ENCODE results near the gene CRABP2. TPM values are rescaled to one million over a fixed set of nuclear protein-coding genes. Genes with fewer than 3 reads are reported as not detected.
A peak's percentile ranks its signal among the peaks of the same experiment; 100 is the strongest.

The CRABP2 gene
- polyA plus RNA-seq, 1 experiment, result 12.8 TPM

DNA sequence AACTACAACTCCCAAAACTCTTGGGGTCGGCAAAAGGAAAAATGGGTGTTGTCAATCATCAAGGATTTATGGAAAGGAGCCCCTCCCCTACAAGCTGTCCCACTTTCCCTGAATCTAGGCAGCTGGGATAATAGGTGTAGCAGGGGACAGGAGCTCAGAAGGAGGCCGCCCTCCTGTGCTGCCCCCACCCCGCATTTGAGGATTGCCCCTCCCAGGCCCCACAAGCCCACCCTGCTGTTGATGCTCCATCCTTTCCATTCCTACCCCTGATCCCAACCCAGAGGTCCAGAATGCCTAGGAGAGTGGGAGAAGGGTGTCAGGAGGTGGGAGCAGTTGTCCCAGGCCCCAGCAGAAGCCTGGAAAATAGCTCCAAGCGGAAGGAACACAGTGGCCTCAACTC lies 37.4 kb upstream of the CRABP2 start:
- ChIA-PET CTCF (interaction anchor here (1.0 to 1.6 kb wide), 3 partner anchors 17 to 149 kb away, joined by 3 to 4 read pairs (median 3); no protein-coding TSS in a partner anchor), POLR2A (interaction anchor here (3.1 kb wide), 1 partner anchor 10 kb away, joined by 26 read pairs; the partner anchor contains the start of gene HDGF)
- no peak overlapping the region for H3K4me3 ChIP-seq (ENCODE audit: low read depth, low read length)
- no peaks in the 10 kb centered on the region; the same call in 1 of the 2 replicates for H3K9me3 ChIP-seq (ENCODE audit: control insufficient read depth, insufficient read depth, low read length)
- no peaks in the 10 kb centered on the region for H3K27me3 ChIP-seq (ENCODE audit: control insufficient read depth, insufficient read depth, low read length)
- DNase-seq (ENCODE audit: low read depth, low spot score), result no peak
- TF ChIP-seq, protein P1, sequence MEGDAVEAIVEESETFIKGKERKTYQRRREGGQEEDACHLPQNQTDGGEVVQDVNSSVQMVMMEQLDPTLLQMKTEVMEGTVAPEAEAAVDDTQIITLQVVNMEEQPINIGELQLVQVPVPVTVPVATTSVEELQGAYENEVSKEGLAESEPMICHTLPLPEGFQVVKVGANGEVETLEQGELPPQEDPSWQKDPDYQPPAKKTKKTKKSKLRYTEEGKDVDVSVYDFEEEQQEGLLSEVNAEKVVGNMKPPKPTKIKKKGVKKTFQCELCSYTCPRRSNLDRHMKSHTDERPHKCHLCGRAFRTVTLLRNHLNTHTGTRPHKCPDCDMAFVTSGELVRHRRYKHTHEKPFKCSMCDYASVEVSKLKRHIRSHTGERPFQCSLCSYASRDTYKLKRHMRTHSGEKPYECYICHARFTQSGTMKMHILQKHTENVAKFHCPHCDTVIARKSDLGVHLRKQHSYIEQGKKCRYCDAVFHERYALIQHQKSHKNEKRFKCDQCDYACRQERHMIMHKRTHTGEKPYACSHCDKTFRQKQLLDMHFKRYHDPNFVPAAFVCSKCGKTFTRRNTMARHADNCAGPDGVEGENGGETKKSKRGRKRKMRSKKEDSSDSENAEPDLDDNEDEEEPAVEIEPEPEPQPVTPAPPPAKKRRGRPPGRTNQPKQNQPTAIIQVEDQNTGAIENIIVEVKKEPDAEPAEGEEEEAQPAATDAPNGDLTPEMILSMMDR (IDR thresholded peaks at IDR 0.05; ENCODE audit: low read depth, low read length), result no peak
- no peak overlapping the region for H3K27ac ChIP-seq (ENCODE audit: low read depth, low read length)

DNA sequence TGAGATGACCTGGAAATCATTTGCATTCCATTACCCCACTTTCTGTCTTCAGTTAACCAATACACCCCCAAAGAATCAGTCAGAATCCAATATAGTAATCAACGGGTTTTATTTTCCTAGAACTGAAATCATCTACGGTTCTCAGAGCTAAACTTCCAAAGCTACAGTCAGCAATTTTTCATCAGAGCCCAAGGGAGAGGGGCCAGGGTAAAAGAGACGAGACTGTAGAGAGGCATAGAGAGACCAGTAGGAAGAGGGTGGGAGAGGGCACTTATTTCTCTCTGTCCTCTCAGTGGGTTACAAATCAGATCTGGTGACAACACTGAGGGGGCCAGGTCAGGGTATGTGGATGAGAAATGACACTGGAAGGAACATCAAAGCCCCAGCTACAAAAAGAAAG lies 36.6 kb upstream of the CRABP2 start:
- H3K27ac ChIP-seq (ENCODE audit: low read depth, low read length), result no peak overlapping the region
- H3K9me3 ChIP-seq (ENCODE audit: control insufficient read depth, insufficient read depth, low read length), result no peaks in the 10 kb centered on the region; the same call in 1 of the 2 replicates
- DNase-seq (ENCODE audit: low read depth, low spot score), result no peak
- H3K27me3 ChIP-seq (ENCODE audit: control insufficient read depth, insufficient read depth, low read length), result no peaks in the 10 kb centered on the region
- TF ChIP-seq, protein P1 (IDR thresholded peaks at IDR 0.05; ENCODE audit: low read depth, low read length), result no peak
- ChIA-PET CTCF (interaction anchor here (1.0 to 1.6 kb wide), 4 partner anchors 16 to 150 kb away, joined by 3 to 4 read pairs (median 4); no protein-coding TSS in a partner anchor), POLR2A (interaction anchor here (1.8 to 3.1 kb wide), 2 partner anchors 10 to 25 kb away, joined by 17 to 26 read pairs; partner anchors contain the start of genes HDGF and PRCC)
- H3K4me3 ChIP-seq (ENCODE audit: low read depth, low read length), result no peak overlapping the region

DNA sequence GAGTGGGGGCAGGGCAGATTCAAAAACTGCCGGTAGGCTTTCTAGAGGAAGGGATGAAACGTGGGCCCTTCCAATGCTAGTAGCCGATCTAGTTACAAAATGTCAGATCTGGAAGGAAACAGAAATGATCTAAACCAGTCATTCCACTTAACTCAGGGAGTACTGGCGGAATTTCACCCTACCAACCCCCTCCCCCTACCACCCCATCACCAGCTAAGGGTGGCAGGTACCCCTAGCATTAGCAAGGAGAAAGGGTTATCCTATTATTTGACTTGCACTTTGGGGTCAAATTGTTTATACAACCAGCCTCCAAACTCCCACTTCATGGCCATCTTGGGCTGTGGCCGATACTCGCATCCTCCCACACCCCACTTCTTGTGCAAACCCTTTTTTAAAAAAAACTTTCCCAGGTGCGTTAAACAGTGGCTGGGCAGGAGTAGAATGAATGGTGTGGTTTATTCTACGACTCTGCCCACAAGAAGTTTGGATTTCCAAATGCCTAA lies 36.1 kb upstream of the CRABP2 start:
- TF ChIP-seq, protein P1 (IDR thresholded peaks at IDR 0.05; ENCODE audit: low read depth, low read length), result no peak
- ChIA-PET POLR2A (interaction anchor here (0.6 to 3.1 kb wide), 7 partner anchors 11 to 38 kb away, joined by 3 to 26 read pairs (median 7); partner anchors contain the start of genes HDGF, ISG20L2, METTL25B and PRCC), CTCF (interaction anchor here (0.8 to 1.6 kb wide), 6 partner anchors 15 to 186 kb away, joined by 3 to 13 read pairs (median 4); no protein-coding TSS in a partner anchor)
- no peaks in the 10 kb centered on the region; the same call in 1 of the 2 replicates for H3K9me3 ChIP-seq (ENCODE audit: control insufficient read depth, insufficient read depth, low read length)
- DNase-seq (ENCODE audit: low read depth, low spot score), result no peak
- peak overlapping the region; percentile 75 for H3K27ac ChIP-seq (ENCODE audit: low read depth, low read length)
- H3K27me3 ChIP-seq (ENCODE audit: control insufficient read depth, insufficient read depth, low read length), result no peaks in the 10 kb centered on the region
- peak overlapping the region; percentile 27; the same call in 1 of the 2 replicates for H3K4me3 ChIP-seq (ENCODE audit: low read depth, low read length)

DNA sequence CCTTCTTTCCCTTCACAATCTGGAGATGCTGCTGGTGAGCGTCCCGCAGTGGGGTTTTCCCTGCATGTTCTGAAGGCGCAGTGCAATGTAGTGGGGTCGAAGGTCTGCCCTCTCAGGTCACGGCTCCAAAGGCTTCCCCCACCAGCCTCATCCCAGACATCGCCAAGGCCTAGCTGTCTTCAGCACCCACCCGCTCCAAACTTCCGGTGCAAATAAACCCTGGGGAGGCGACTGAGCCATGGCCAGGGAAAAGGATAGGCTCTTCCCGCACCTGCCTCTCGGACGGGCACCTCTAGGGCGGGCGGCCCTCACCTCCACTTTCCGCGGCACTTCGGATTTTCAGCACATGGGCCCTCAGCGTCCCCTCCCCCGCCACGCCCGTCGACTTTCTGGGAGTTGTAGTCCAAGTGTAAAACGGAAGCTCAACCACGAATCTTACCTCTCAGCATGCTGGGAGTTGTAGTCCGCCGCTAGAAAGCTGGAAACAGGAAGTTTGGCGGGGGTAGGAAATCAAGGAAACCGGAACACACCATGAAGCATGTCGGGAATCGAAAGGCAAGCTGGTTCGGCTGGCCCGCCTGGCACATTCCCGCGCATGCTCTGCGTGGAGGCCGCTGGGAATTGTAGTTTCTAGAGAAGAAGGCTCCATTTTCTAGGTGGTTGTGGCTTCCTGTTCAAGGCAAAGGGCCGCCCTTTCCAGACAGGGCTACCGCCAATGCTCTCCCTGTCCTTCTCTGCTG lies 35.5 kb upstream of the CRABP2 start, which contains the start of gene MRPL24:
Gene MRPL24, minus strand, starts transcription at position 348 of the 740 bp plus-strand sequence. CDS start 2,384 bp downstream, outside the sequence.
- Histone ChIP-seq H3K9me3 (ENCODE audit: control insufficient read depth, insufficient read depth, low read length) (no peaks in the 10 kb centered on the region; the same call in 1 of the 2 replicates), H3K27me3 (ENCODE audit: control insufficient read depth, insufficient read depth, low read length) (no peaks in the 10 kb centered on the region), H3K4me3 (ENCODE audit: low read depth, low read length) (peak within 1 kb of the TSS; percentile 94), H3K27ac (ENCODE audit: low read depth, low read length) (peak within 1 kb of the TSS; percentile 75)
- TF ChIP-seq, protein P1 (IDR thresholded peaks at IDR 0.05; ENCODE audit: low read depth, low read length), result no peak
- CTCF ChIA-PET, result interaction anchor here (0.8 to 1.6 kb wide), 6 partner anchors 15 to 187 kb away, joined by 3 to 13 read pairs (median 4); no protein-coding TSS in a partner anchor
- POLR2A ChIA-PET, result interaction anchor here (0.6 to 3.1 kb wide), 7 partner anchors 10 to 38 kb away, joined by 3 to 26 read pairs (median 7); partner anchors contain the start of genes HDGF, ISG20L2, METTL25B and PRCC
- DNase-seq (ENCODE audit: low read depth, low spot score), result peak; percentile 98
